GM12878 (cell line): ENCODE results near the gene ETNPPL. TPM values are rescaled to one million over a fixed set of nuclear protein-coding genes. Genes with fewer than 3 reads are reported as not detected.

Source experiments
- ATAC-seq: fragments of 200-7000 bp; cut with Tn5 transposase; 3 replicates; pipeline ENCODE4 v1.9.1; 2020; ENCODE audit warnings: mild to moderate bottlenecking, moderate library complexity
- BruUV-seq: library from RNA; stranded (reverse); fragments of 400-500 nt; replicated peaks from 2 replicates; lab custom pipeline; 2021; lab: Mats Ljungman, UMichigan
- CTCF ChIA-PET: fragments of 300-600 bp; sonication (Branson Sonifier 250); formaldehyde crosslinking; extraction: SDS; loops from one replicate; lab custom pipeline; 2021; ENCODE audit warnings: inconsistent platforms; lab: Yijun Ruan, JAX
- POLR2A ChIA-PET: fragments of 350-600 bp; formaldehyde crosslinking; extraction: SDS; loops from one replicate; lab custom pipeline; 2021; ENCODE audit warnings: inconsistent platforms; lab: Charles Lee
- RAD21 ChIA-PET: fragments of 300-600 bp; sonication (Branson Sonifier 250); formaldehyde crosslinking; loops from one replicate; lab custom pipeline; 2023; ENCODE audit warnings: antibody characterized with exemption; ENCODE audit not compliant: unreplicated experiment; lab: Charles Lee
- SMC1A ChIA-PET: fragments of 300-600 bp; sonication (Branson Sonifier 250); formaldehyde crosslinking; loops from one replicate; lab custom pipeline; 2023; ENCODE audit not compliant: unreplicated experiment, uncharacterized antibody; lab: Charles Lee
- DNase-seq: peaks from one replicate; pipeline ENCODE4 v3.0.0-alpha.2; 2011; ENCODE audit warnings: low read depth, low spot score
- FAIRE-seq: peaks from 3 replicates; lab custom pipeline; 2011; peaks lifted over from hg19 to GRCh38; lab: Jason Lieb, UNC
- H2AFZ ChIP-seq: 2 replicates; pipeline ENCODE4 v1.6.0; 2011; ENCODE audit warnings: low read depth, low read length, control low read depth; ENCODE audit not compliant: control insufficient read depth
- H3K27ac ChIP-seq: 2 replicates; pipeline ENCODE4 v1.5.1; 2011; ENCODE audit warnings: control low read depth; ENCODE audit not compliant: control insufficient read depth, insufficient read depth
- H3K27me3 ChIP-seq, 2 experiments: replicated peaks in 1 of 2; 2 replicates each; pipeline versions ENCODE4 v1.6.0 to v1.6.1; 2011; ENCODE audit warnings: low read length in 1 of 2; ENCODE audit not compliant: control insufficient read depth in 2 of 2, insufficient read depth in 2 of 2
- H3K36me3 ChIP-seq, 2 experiments: 2 replicates each; pipeline ENCODE4 v1.5.1; 2011; ENCODE audit warnings: low read length in 1 of 2; ENCODE audit not compliant: control insufficient read depth in 2 of 2, insufficient read depth in 2 of 2
- H3K4me1 ChIP-seq: 2 replicates; pipeline ENCODE4 v1.6.1; 2011; ENCODE audit warnings: mild to moderate bottlenecking, low read length, moderate library complexity, mixed read lengths; ENCODE audit not compliant: control insufficient read depth, insufficient read depth
- H3K4me2 ChIP-seq: 2 replicates; pipeline ENCODE4 v1.6.0; 2011; ENCODE audit warnings: control low read depth; ENCODE audit not compliant: control insufficient read depth, insufficient read depth
- H3K4me3 ChIP-seq: fragments of 200-600 bp; sonication (generic); 2 replicates; pipeline ENCODE4 v1.5.1; 2016
- H3K79me2 ChIP-seq: 2 replicates; pipeline ENCODE4 v1.6.0; 2011; ENCODE audit warnings: low read length; ENCODE audit not compliant: control insufficient read depth, insufficient read depth
- H3K9ac ChIP-seq: 2 replicates; pipeline ENCODE4 v1.8.0; 2011; ENCODE audit warnings: low read length, control low read depth, mixed read lengths; ENCODE audit not compliant: control insufficient read depth, insufficient read depth
- H3K9me3 ChIP-seq: replicated peaks from 3 replicates; pipeline ENCODE4 v1.5.1; 2011; ENCODE audit warnings: mild to moderate bottlenecking, low read length; ENCODE audit not compliant: control insufficient read depth, insufficient read depth
- H4K20me1 ChIP-seq: 2 replicates; pipeline ENCODE4 v1.6.0; 2011; ENCODE audit not compliant: control insufficient read depth, insufficient read depth
- WGBS: methylation state at CpG from one replicate; pipeline ENCODE4 v1.1.6; 2016; ENCODE audit warnings: low lambda C conversion rate; ENCODE audit not compliant: insufficient replicate concordance, insufficient coverage; ENCODE audit errors: missing lambda C conversion rate; 5-methylcytosine and 5-hydroxymethylcytosine counted together
- in situ Hi-C: fragments of 300-500 bp; cut with MboI; formaldehyde crosslinking; loops from 9 replicates; pipeline ENCODE4 v1.14.3; 2018; ENCODE audit warnings: mixed read lengths
- intact Hi-C: fragments of 100-400 bp; cut with micrococcal nuclease; formaldehyde crosslinking; loops from one replicate; pipeline ENCODE4 v1.14.2; 2022; ENCODE audit not compliant: unreplicated experiment
- polyA plus RNA-seq, 11 experiments: library from polyadenylated mRNA; depleted of rRNA in 4 of 11; unstranded in 6 of 11; stranded (reverse) in 5 of 11; fragments of >200 nt; fragmentation: Nextera tagmentation in 4 of 11; fragmentation: Illumina TruSeq in 1 of 11; extraction: Ambion mirVana in 4 of 11; extraction: Trizol in 1 of 11; gene quantifications; 1 replicate in 1 of 11; 2 replicates in 10 of 11; pipeline versions ENCODE4 v1.2.1 to v1.2.3, GENCODE V29; 2011 to 2016; ENCODE audit warnings: inconsistent platforms in 2 of 11, missing spikeins in 2 of 11, low read depth in 1 of 11
- total RNA-seq, 4 experiments: library from RNA; depleted of rRNA in 3 of 4; stranded (reverse); fragments of >200 nt in 3 of 4; fragmentation: Illumina TruSeq in 1 of 4; extraction: Trizol in 1 of 4; gene quantifications; 2 replicates each; pipeline versions ENCODE4 v1.2.1 to v1.2.3, GENCODE V29; 2013 to 2021
- TF ChIP-seq, protein P1 (sequence below): fragments of 450-650 bp; IDR thresholded peaks from 2 replicates; pipeline ENCODE4 v1.6.1; 2016; ENCODE audit warnings: mild to moderate bottlenecking
- TF ChIP-seq, protein P2 (sequence below), 3 experiments: IDR thresholded peaks in 2 of 3; conservative IDR thresholded peaks in 1 of 3; 2 replicates each; pipeline ENCODE4 v1.5.1; 2011; ENCODE audit warnings: low read depth in 3 of 3, low read length in 3 of 3, mild to moderate bottlenecking in 3 of 3, control low read depth in 2 of 3, moderate library complexity in 2 of 3, inconsistent platforms in 1 of 3, mixed read lengths in 1 of 3; ENCODE audit not compliant: control insufficient read depth in 2 of 3, insufficient read depth in 1 of 3; ENCODE audit errors: extremely low read depth in 1 of 3

ETNPPL gene
- total and polyA plus RNA-seq, 10 of the 15 experiments (the other 5 are each of a cell fraction or from before 2014, with no cell fraction given): not detected

DNA sequence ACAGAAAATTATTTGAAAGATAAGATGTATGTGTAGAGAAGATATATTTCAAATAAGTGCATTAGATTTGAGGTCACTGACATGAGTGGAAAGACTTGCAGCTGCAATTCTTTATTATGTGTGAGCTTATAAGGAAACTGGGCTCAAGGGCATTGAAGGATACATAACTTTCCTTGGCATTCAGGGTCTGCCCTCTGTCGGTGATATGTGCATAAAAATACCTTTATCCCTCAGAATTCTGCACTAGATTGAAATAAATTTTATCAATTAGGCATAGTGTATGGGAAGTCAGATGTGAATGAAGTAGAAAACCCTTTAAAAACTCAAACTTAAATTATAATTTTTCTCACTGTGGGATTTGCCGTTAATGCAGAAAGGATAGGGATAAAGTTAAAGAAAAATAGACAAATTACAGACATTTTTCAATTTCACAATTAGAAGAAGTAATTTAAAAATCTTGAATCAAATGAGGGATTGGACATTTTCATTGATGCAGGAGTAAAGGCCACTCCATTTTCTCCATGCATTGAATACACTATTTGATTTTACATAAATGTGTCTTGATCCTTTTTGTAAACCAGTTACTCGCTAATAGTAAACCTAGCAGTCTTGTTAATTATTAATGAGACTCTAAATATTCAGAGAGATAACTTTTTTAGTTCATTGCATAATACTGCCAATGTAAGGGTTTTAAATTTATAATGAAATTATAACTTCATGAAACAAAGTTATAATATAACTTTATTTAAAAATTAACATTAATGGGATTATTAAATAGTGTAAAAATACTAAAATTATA, 21.0 kb upstream of the ETNPPL start:
- no peak overlapping the region for H3K27ac ChIP-seq
- H3K79me2 ChIP-seq: no peaks in the 10 kb centered on the region
- no peaks in the 10 kb centered on the region for H4K20me1 ChIP-seq
- H2AFZ ChIP-seq: no peak overlapping the region
- BruUV-seq: no TSS peak
- CTCF ChIA-PET: interaction anchor here (0.7 kb wide), 1 partner anchor 98 kb away, joined by 3 read pairs; no protein-coding TSS in a partner anchor
- H3K9me3 ChIP-seq: no peaks in the 10 kb centered on the region
- TF ChIP-seq, protein P1, sequence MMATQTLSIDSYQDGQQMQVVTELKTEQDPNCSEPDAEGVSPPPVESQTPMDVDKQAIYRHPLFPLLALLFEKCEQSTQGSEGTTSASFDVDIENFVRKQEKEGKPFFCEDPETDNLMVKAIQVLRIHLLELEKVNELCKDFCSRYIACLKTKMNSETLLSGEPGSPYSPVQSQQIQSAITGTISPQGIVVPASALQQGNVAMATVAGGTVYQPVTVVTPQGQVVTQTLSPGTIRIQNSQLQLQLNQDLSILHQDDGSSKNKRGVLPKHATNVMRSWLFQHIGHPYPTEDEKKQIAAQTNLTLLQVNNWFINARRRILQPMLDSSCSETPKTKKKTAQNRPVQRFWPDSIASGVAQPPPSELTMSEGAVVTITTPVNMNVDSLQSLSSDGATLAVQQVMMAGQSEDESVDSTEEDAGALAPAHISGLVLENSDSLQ: no peak
- TF ChIP-seq, protein P2, sequence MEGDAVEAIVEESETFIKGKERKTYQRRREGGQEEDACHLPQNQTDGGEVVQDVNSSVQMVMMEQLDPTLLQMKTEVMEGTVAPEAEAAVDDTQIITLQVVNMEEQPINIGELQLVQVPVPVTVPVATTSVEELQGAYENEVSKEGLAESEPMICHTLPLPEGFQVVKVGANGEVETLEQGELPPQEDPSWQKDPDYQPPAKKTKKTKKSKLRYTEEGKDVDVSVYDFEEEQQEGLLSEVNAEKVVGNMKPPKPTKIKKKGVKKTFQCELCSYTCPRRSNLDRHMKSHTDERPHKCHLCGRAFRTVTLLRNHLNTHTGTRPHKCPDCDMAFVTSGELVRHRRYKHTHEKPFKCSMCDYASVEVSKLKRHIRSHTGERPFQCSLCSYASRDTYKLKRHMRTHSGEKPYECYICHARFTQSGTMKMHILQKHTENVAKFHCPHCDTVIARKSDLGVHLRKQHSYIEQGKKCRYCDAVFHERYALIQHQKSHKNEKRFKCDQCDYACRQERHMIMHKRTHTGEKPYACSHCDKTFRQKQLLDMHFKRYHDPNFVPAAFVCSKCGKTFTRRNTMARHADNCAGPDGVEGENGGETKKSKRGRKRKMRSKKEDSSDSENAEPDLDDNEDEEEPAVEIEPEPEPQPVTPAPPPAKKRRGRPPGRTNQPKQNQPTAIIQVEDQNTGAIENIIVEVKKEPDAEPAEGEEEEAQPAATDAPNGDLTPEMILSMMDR (IDR thresholded peaks at IDR 0.05 in 2 of 3, conservative IDR thresholded peaks at IDR 0.05 in 1 of 3; ENCODE audit: control insufficient read depth in 2 of 3, extremely low read depth in 1 of 3, insufficient read depth in 1 of 3, low read depth in 3 of 3, low read length in 3 of 3): peak; percentile 5 to 14 (median 9); a peak in 1 of 6 replicates
- RAD21 ChIA-PET: interaction anchor here (0.5 kb wide), 1 partner anchor 102 kb away, joined by 3 read pairs; no protein-coding TSS in a partner anchor
- no peak overlapping the region for H3K9ac ChIP-seq
- no peaks in the 10 kb centered on the region for H3K36me3 ChIP-seq
- FAIRE-seq (no peak), ATAC-seq (no peak), DNase-seq (no peak)
- H3K4me3 ChIP-seq: no peak overlapping the region
- H3K4me1 ChIP-seq: no peaks in the 10 kb centered on the region
- POLR2A ChIA-PET: no interaction called here
- no peaks in the 10 kb centered on the region for H3K27me3 ChIP-seq
- in situ Hi-C loops (no loop called here), intact Hi-C loops (no loop called here)
- no peak overlapping the region for H3K4me2 ChIP-seq
- WGBS: 54% methylated on average over 3 of the region's 3 CpGs
- SMC1A ChIA-PET: no interaction called here
